Memory B cell (primary cell): ENCODE measurements around the gene ZFYVE28.

ENCODE experiments used
- ATAC-seq: fragments of 150-1000 bp; cut with Tn5 transposase; 2 replicates; pipeline ENCODE4 v1.10.0; 2021; ENCODE audit warnings: low read depth, mild to moderate bottlenecking, moderate library complexity
- DNase-seq, 2 donors: peaks; one replicate each; pipeline ENCODE4 v3.0.0; 2022; ENCODE audit warnings: low spot score in 2 of 2
- H3K27ac Mint-ChIP-seq: one replicate; pipeline ENCODE4 v1.8.0; 2022; ENCODE audit warnings: mild to moderate bottlenecking, moderate library complexity, mixed read lengths
- H3K27me3 Mint-ChIP-seq: one replicate; pipeline ENCODE4 v1.8.0; 2022; ENCODE audit warnings: mixed read lengths
- H3K36me3 Mint-ChIP-seq: one replicate; pipeline ENCODE4 v1.8.0; 2022; ENCODE audit warnings: mild to moderate bottlenecking, mixed read lengths
- H3K4me1 Mint-ChIP-seq: one replicate; pipeline ENCODE4 v1.8.0; 2022; ENCODE audit warnings: mixed read lengths
- H3K4me3 Mint-ChIP-seq: one replicate; pipeline ENCODE4 v1.8.0; 2022; ENCODE audit warnings: mild to moderate bottlenecking, moderate library complexity, mixed read lengths
- H3K9me3 Mint-ChIP-seq: one replicate; pipeline ENCODE4 v1.8.0; 2022; ENCODE audit warnings: mixed read lengths

The ZFYVE28 gene

DNA sequence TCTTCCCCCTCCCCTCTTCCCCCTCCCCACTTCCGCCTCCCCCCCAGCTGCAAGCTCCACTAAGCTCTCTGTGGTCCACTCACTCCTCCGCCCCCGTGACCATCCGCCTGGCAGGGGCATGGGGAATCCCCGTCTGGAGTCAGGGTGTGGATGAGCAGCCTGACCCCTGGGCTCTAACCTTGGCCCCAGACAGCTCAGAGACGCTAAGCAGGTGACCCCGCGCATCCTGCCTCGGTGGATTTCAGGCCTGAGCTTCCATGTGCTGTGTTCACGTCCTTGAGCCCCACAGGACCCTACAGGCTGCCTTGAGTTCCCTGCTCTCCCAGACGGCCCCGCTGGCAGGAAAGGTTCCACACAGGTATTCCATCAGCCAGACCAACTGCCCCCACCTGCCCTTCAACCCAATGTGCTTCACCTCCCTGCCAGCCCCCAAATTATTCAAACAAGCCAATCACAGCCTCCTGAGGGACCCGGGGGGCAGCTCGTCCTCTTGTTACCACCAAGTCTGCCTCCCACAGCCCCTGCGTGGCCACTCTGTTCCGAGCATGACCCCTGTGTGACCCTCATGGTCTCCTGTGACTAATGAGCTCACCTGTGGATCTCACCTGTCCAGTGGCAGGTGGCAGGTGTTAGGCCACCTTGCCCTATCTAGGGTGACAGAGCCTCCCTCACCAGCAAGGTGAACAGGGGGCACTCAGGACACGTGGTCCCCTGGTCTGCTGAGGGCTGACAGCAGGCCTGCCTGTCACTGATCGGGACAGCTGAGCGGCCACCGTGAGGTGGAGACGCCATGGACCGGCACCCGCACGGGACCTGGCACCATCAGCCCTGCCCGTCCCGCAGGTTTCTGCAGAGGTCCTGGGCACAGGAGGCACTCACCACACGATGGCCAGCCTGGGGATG, 83.4 kb downstream of the ZFYVE28 start:
- DNase-seq (no peak), ATAC-seq (no peak)
- Mint-ChIP-seq H3K36me3 (peaks cover 10% of the 10 kb centered on the region), H3K27ac (peak overlapping the region; percentile 70), H3K4me3 (peak overlapping the region; percentile 9), H3K4me1 (peaks cover 21% of the 10 kb centered on the region), H3K9me3 (no peaks in the 10 kb centered on the region), H3K27me3 (peaks cover 16% of the 10 kb centered on the region)

DNA sequence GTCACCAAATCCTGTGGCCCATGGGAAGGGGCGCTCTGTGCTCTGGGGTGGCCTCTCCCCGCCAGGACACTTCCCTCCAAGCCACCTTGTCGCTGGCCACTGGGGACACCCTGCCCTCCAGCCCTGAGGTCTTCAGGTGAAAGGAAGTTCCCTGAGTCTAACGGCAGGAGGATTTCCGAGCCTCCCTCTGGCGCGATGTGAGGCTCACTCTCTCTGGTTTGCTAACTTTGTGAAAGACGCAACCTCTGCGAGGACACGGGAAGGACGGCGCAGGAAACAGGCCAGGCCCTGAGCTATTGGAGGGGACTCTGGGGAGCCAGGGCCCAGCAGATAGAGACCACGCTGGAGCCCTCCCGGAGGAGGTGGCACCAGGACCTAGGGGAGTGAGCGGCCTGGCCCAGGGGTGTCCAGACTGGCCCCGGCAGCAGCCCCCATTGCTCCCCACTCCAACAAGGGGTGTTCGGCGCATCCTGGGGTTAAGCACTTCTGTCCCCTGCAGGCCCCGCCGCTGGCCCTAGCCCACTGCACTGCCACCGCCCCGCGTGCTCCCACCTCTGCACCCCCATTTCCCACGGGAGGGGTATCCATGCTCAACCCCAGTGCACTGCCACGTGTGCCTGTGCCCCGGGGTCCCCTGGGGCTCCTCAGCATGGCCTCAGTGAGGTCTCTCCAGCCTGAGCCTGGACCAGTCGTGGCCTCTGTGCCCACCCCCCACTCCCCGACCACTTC, 84.4 kb downstream of the ZFYVE28 start:
- peaks cover 21% of the 10 kb centered on the region for H3K4me1 Mint-ChIP-seq
- H3K27ac Mint-ChIP-seq, result no peak overlapping the region
- H3K27me3 Mint-ChIP-seq, result peaks cover 18% of the 10 kb centered on the region
- ATAC-seq, result no peak
- no peak for DNase-seq
- H3K4me3 Mint-ChIP-seq, result no peak overlapping the region
- peaks cover 10% of the 10 kb centered on the region for H3K36me3 Mint-ChIP-seq
- H3K9me3 Mint-ChIP-seq, result peaks cover 2% of the 10 kb centered on the region

GRCh38 chr4:2333356-2333841, 85.0 kb downstream of the ZFYVE28 start:
- Mint-ChIP-seq H3K4me1 (peaks cover 21% of the 10 kb centered on the region), H3K36me3 (peaks cover 10% of the 10 kb centered on the region), H3K27me3 (peaks cover 17% of the 10 kb centered on the region), H3K4me3 (peak overlapping the region; percentile 52), H3K27ac (no peak overlapping the region), H3K9me3 (peaks cover 2% of the 10 kb centered on the region)
- ATAC-seq, result peak; percentile 85
- no peak for DNase-seq

GRCh38 chr4:2332976-2333319, 85.5 kb downstream of the ZFYVE28 start:
- no peak for ATAC-seq
- H3K9me3 Mint-ChIP-seq, result peaks cover 4% of the 10 kb centered on the region
- H3K27ac Mint-ChIP-seq, result no peak overlapping the region
- no peak for DNase-seq
- H3K36me3 Mint-ChIP-seq, result peaks cover 10% of the 10 kb centered on the region
- peaks cover 21% of the 10 kb centered on the region for H3K4me1 Mint-ChIP-seq
- H3K4me3 Mint-ChIP-seq, result no peak overlapping the region
- H3K27me3 Mint-ChIP-seq, result peaks cover 17% of the 10 kb centered on the region

DNA sequence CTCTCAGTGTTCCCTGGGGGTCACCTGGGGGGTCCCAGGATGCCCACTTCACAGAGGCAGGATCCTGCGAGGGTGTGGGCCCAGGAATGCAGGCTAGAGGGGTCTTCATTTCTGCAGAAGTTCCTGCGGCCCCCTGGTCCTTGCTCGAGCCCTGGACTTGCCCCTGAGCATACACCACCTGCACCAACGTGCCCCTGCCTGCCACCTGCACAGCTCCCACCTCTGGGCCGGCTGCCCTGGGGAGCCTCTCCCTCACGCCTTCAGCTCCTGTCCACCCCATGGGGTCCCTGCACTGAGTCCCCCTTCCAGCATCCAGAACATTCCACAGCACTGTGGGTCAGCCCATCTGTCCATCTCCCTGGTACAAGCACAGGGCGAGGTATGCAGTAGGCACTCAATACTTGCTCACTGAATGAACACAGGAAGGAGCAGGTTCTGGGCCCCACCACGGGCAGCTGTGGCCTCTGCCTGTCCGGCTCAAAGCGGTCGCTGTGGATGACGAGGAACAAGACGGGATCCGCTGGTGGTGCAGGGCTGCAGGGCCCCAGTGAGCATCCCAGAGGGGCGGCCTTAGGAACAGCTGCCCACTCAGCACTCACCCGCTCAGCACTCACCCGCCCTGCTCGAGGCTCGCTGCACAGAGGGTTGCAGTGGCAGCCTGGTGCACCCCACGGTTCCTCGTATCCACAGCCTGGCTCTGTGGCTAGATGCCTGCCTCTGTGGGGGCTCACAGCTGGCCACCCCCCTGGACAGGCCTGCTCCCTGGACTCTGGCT, 86.1 kb downstream of the ZFYVE28 start:
- no peak for ATAC-seq
- Mint-ChIP-seq H3K4me1 (peaks cover 21% of the 10 kb centered on the region), H3K27me3 (peaks cover 17% of the 10 kb centered on the region), H3K9me3 (peaks cover 4% of the 10 kb centered on the region), H3K27ac (no peak overlapping the region), H3K4me3 (no peak overlapping the region), H3K36me3 (peaks cover 15% of the 10 kb centered on the region)
- no peak for DNase-seq

- H3K9me3 Mint-ChIP-seq, result peaks cover 4% of the 10 kb centered on the region
- peaks cover 13% of the 10 kb centered on the region for H3K36me3 Mint-ChIP-seq
- DNase-seq, result no peak
- H3K4me3 Mint-ChIP-seq, result no peak overlapping the region
- H3K27me3 Mint-ChIP-seq, result peaks cover 15% of the 10 kb centered on the region
- H3K27ac Mint-ChIP-seq, result no peak overlapping the region
- peaks cover 18% of the 10 kb centered on the region for H3K4me1 Mint-ChIP-seq
- no peak for ATAC-seq
Observed at GRCh38 chr4:2331519-2332200, 86.8 kb downstream of the ZFYVE28 start.

DNA sequence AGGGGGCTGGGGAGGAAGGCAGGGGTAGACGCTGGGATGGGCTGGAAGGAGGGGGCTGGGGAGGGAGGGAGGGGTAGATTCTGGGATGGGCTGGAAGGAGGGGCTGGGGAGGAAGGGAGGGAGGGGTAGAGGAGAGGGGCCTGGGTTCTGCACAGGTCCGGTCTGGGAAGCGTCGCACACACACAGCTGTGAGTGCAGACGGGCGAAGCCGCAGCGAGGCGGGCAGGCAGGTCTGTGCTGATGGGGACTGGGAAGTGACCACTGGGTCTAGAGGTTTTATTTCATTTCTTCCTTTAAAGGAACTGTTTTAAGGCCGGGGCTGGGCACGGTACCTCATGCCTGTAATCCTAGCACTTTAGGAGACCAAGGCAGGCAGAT, 87.4 kb downstream of the ZFYVE28 start:
- Mint-ChIP-seq H3K9me3 (peaks cover 4% of the 10 kb centered on the region), H3K27ac (no peak overlapping the region), H3K27me3 (peaks cover 12% of the 10 kb centered on the region), H3K36me3 (peaks cover 10% of the 10 kb centered on the region), H3K4me3 (no peak overlapping the region), H3K4me1 (peaks cover 15% of the 10 kb centered on the region)
- ATAC-seq (no peak), DNase-seq (no peak)

DNA sequence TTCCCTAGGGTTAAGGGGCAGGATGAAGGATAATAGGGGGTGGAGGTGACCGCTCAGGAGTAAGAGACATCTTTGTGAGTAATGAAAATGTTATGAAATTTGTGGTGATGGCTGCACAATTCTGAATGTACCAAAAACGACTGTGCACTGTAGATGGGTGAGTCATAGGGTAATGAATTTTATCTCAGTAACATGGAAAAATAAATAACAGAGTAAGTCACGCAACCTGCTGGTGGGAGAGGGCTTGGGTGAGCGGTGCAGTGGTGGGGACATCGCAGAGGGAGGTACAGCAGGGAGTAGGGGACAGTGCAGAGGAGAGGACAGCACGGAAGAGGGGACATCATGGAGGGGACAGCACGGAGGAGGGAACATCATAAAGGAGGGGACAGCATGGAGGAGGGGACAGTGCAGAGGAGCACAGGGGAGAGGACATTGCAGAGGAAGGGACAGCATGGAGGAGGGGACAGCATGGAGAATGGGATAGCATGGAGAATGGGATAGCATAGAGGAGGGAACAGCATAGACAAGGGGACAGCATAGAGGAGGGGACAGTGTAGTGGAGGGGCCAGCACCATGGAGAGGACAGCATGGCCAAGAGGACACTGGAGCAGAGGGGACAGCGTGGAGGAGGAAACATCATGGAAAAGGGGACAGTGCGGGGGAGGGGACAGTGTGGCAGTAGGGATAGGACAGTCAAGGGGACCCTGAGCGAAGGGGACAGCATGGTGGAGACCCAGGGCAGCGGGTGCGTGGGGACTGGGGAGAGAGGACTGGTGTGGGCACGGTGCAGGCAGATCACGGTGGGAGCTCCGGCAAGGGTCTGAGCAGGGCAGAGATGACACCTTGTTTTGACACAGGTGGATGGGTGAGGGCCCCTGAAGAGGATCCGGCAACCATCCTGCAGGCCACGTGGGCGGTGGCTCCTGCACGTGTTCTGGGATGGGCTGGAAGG, 88.1 kb downstream of the ZFYVE28 start:
- H3K36me3 Mint-ChIP-seq, result peaks cover 10% of the 10 kb centered on the region
- no peak overlapping the region for H3K27ac Mint-ChIP-seq
- peaks cover 12% of the 10 kb centered on the region for H3K27me3 Mint-ChIP-seq
- DNase-seq (no peak), ATAC-seq (no peak)
- H3K9me3 Mint-ChIP-seq, result peaks cover 4% of the 10 kb centered on the region
- H3K4me1 Mint-ChIP-seq, result peaks cover 15% of the 10 kb centered on the region
- H3K4me3 Mint-ChIP-seq, result no peak overlapping the region

DNA sequence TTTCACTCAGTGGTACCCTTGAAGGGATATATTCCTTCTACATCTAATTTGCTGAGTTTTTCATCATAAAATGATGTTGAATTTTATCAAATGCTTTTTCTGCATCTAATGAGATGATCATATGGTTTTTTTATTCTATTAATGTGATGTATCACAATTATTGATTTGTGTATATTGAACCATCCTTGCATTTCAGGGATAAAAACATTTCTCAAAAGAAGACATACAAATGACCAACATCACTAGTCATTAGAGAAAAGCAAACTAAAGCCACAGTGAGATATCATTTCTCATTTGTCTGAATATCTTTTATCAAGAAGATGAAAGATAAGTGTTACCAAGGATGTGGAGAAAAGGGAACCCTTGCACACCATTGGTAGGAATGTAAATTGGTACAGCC, 90.9 kb downstream of the ZFYVE28 start:
- Mint-ChIP-seq H3K9me3 (peaks cover 5% of the 10 kb centered on the region), H3K4me3 (no peak overlapping the region), H3K27me3 (peaks cover 16% of the 10 kb centered on the region), H3K36me3 (peaks cover 10% of the 10 kb centered on the region), H3K4me1 (peaks cover 5% of the 10 kb centered on the region), H3K27ac (no peak overlapping the region)
- ATAC-seq, result no peak
- no peak for DNase-seq

GRCh38 chr4:2324891-2325290, 93.6 kb downstream of the ZFYVE28 start:
- DNase-seq (no peak), ATAC-seq (no peak)
- Mint-ChIP-seq H3K4me3 (no peak overlapping the region), H3K4me1 (no peaks in the 10 kb centered on the region), H3K27ac (no peak overlapping the region), H3K27me3 (peaks cover 11% of the 10 kb centered on the region), H3K9me3 (peaks cover 5% of the 10 kb centered on the region), H3K36me3 (peaks cover 5% of the 10 kb centered on the region)

- Mint-ChIP-seq H3K9me3 (peaks cover 1% of the 10 kb centered on the region), H3K4me3 (no peak overlapping the region), H3K4me1 (no peaks in the 10 kb centered on the region), H3K27me3 (peaks cover 10% of the 10 kb centered on the region), H3K36me3 (peaks cover 5% of the 10 kb centered on the region), H3K27ac (no peak overlapping the region)
- ATAC-seq (no peak), DNase-seq (no peak)
Observed at GRCh38 chr4:2322841-2323240, 95.6 kb downstream of the ZFYVE28 start.

GRCh38 chr4:2322227-2322626, 96.2 kb downstream of the ZFYVE28 start:
- H3K27me3 Mint-ChIP-seq, result peaks cover 10% of the 10 kb centered on the region
- DNase-seq, result no peak
- H3K27ac Mint-ChIP-seq, result no peak overlapping the region
- ATAC-seq, result no peak
- peaks cover 1% of the 10 kb centered on the region for H3K9me3 Mint-ChIP-seq
- no peak overlapping the region for H3K4me3 Mint-ChIP-seq
- H3K36me3 Mint-ChIP-seq, result no peaks in the 10 kb centered on the region
- no peaks in the 10 kb centered on the region for H3K4me1 Mint-ChIP-seq
